RWPE2 (cell line): Measurements from ENCODE around the gene KCNK15.

Source experiments
- ATAC-seq: fragments of 200-7000 bp; cut with Tn5 transposase; 3 replicates; pipeline ENCODE4 v1.9.1; 2021; ENCODE audit warnings: low read depth
- DNase-seq: peaks from one replicate; pipeline ENCODE4 v3.0.0-alpha.2; 2020; ENCODE audit warnings: low spot score
- H3K27ac ChIP-seq: fragments of 450-650 bp; 2 replicates; pipeline ENCODE4 v1.5.1; 2017; ENCODE audit warnings: mild to moderate bottlenecking; ENCODE audit not compliant: poor library complexity, severe bottlenecking
- H3K27me3 ChIP-seq: fragments of 250-450 bp; sonication (Bioruptor Pico); 2 replicates; pipeline ENCODE4 v1.5.1; 2021; ENCODE audit warnings: mild to moderate bottlenecking, moderate library complexity; ENCODE audit not compliant: insufficient read depth, poor library complexity, severe bottlenecking
- H3K36me3 ChIP-seq: fragments of 250-450 bp; sonication (Bioruptor Pico); 2 replicates; pipeline ENCODE4 v1.5.1; 2020; ENCODE audit warnings: low read depth, mild to moderate bottlenecking, moderate library complexity
- H3K4me1 ChIP-seq: fragments of 250-450 bp; sonication (Bioruptor Pico); 2 replicates; pipeline ENCODE4 v1.5.1; 2021; ENCODE audit warnings: mild to moderate bottlenecking, moderate library complexity; ENCODE audit not compliant: insufficient read depth, poor library complexity, severe bottlenecking
- H3K4me3 ChIP-seq: fragments of 250-450 bp; sonication (Bioruptor Pico); 2 replicates; pipeline ENCODE4 v1.5.1; 2021; ENCODE audit warnings: mild to moderate bottlenecking, moderate library complexity; ENCODE audit not compliant: severe bottlenecking
- H3K9me3 ChIP-seq: fragments of 250-450 bp; sonication (Bioruptor Pico); 2 replicates; pipeline ENCODE4 v1.5.1; 2021; ENCODE audit warnings: mild to moderate bottlenecking, moderate library complexity; ENCODE audit not compliant: severe bottlenecking
- CTCF ChIP-seq: fragments of 450-650 bp; IDR thresholded peaks from one replicate; pipeline ENCODE4 v1.5.1; 2017; ENCODE audit warnings: mild to moderate bottlenecking, moderate library complexity; ENCODE audit not compliant: poor library complexity, severe bottlenecking

The KCNK15 gene

GRCh38 chr20:44772636-44773035 lies 27.0 kb downstream of the KCNK15 start:
- H3K9me3 ChIP-seq, result no peaks in the 10 kb centered on the region
- ATAC-seq (peak; percentile 71), DNase-seq (peak; percentile 75)
- H3K4me3 ChIP-seq, result no peak overlapping the region
- no peaks in the 10 kb centered on the region for H3K36me3 ChIP-seq
- no peak for TF ChIP-seq CTCF
- H3K27ac ChIP-seq, result no peak overlapping the region
- H3K4me1 ChIP-seq, result peaks cover 4% of the 10 kb centered on the region
- H3K27me3 ChIP-seq, result peaks cover 8% of the 10 kb centered on the region

GRCh38 chr20:44773070-44773829 lies 27.6 kb downstream of the KCNK15 start:
- H3K27me3 ChIP-seq, result peaks cover 8% of the 10 kb centered on the region
- no peak overlapping the region for H3K27ac ChIP-seq
- no peaks in the 10 kb centered on the region for H3K9me3 ChIP-seq
- DNase-seq (peak; percentile 78), ATAC-seq (peak; percentile 5; the same call in 2 of the 3 replicates)
- no peak overlapping the region for H3K4me3 ChIP-seq
- H3K36me3 ChIP-seq, result no peaks in the 10 kb centered on the region
- TF ChIP-seq CTCF, result no peak
- H3K4me1 ChIP-seq, result peaks cover 4% of the 10 kb centered on the region

- H3K4me1 ChIP-seq, result peaks cover 4% of the 10 kb centered on the region
- no peaks in the 10 kb centered on the region for H3K36me3 ChIP-seq
- no peak for TF ChIP-seq CTCF
- no peak overlapping the region for H3K4me3 ChIP-seq
- 0 out of 3 replicates have a peak, but pooled peaks have one; percentile 23 for ATAC-seq
- no peaks in the 10 kb centered on the region for H3K9me3 ChIP-seq
- DNase-seq, result no peak
- peaks cover 4% of the 10 kb centered on the region for H3K27me3 ChIP-seq
- H3K27ac ChIP-seq, result no peak overlapping the region
Observed at GRCh38 chr20:44776980-44777379, 31.3 kb downstream of the KCNK15 start.

- peak; percentile 76 for DNase-seq
- Histone ChIP-seq H3K36me3 (no peaks in the 10 kb centered on the region), H3K4me1 (no peaks in the 10 kb centered on the region), H3K27ac (no peak overlapping the region), H3K9me3 (no peaks in the 10 kb centered on the region), H3K27me3 (peaks cover 4% of the 10 kb centered on the region), H3K4me3 (no peak overlapping the region)
- TF ChIP-seq CTCF, result no peak
- peak; percentile 73 for ATAC-seq
Observed at GRCh38 chr20:44780226-44780625, 34.6 kb downstream of the KCNK15 start.

- ATAC-seq, result no peak
- H3K4me3 ChIP-seq, result no peak overlapping the region
- no peaks in the 10 kb centered on the region for H3K4me1 ChIP-seq
- H3K27me3 ChIP-seq, result peaks cover 4% of the 10 kb centered on the region
- no peak for DNase-seq
- H3K27ac ChIP-seq, result no peak overlapping the region
- no peaks in the 10 kb centered on the region for H3K36me3 ChIP-seq
- no peak for TF ChIP-seq CTCF
- no peaks in the 10 kb centered on the region for H3K9me3 ChIP-seq
Observed at GRCh38 chr20:44781118-44781517, 35.5 kb downstream of the KCNK15 start.
